WTC11 (cell line): ENCODE results near the gene LPGAT1.
"Not testable (repeated sequence)": the region's sequence is repeated elsewhere in the genome, so short reads cannot be mapped to it uniquely, and the experiment has no call there.

Experiments
- ATF1 ChIP-seq: sonication (generic); formaldehyde crosslinking; IDR thresholded peaks from 2 replicates; pipeline ENCODE4 v1.8.1; 2023; ENCODE audit warnings: mild to moderate bottlenecking, moderate library complexity, missing genetic modification reagents
- ATF3 ChIP-seq: sonication (generic); formaldehyde crosslinking; conservative IDR thresholded peaks from 2 replicates; pipeline ENCODE4 v1.8.1; 2022; ENCODE audit warnings: mild to moderate bottlenecking, missing genetic modification reagents
- CTCF ChIP-seq: fragments of 200-600 bp; IDR thresholded peaks from 2 replicates; pipeline ENCODE4 v1.8.0; 2022; ENCODE audit warnings: antibody characterized with exemption
- NFE2L1 ChIP-seq: sonication (generic); formaldehyde crosslinking; IDR thresholded peaks from 2 replicates; pipeline ENCODE4 v1.8.1; 2023; ENCODE audit warnings: missing genetic modification reagents
- NR2C2 ChIP-seq: sonication (generic); formaldehyde crosslinking; IDR thresholded peaks from 2 replicates; pipeline ENCODE4 v1.8.0; 2022; ENCODE audit warnings: mild to moderate bottlenecking, missing genetic modification reagents

GRCh38 chr1:211873731-211874130 is 43.2 kb upstream of the LPGAT1 start:
- not testable (repeated sequence) for TF ChIP-seq CTCF; NFE2L1 (CRISPR knock-in tag); NR2C2 (CRISPR knock-in tag); ATF1; ATF3 (CRISPR knock-in tag)
